ENCODE results near the gene IFTAP. TPM values are rescaled to one million over a fixed set of nuclear protein-coding genes. Genes with fewer than 3 reads are reported as not detected.
A peak's percentile ranks its signal among the peaks of the same experiment; 100 is the strongest.
"Not testable (repeated sequence)": the region's sequence is repeated elsewhere in the genome, so short reads cannot be mapped to it uniquely, and the experiment has no call there.

The IFTAP gene
- total RNA-seq, 4 donors from 2014 or later: 0.80 to 22.3 (median 15.5) TPM

- DNase-seq: no peak
- TF ChIP-seq POLR2A (IDR thresholded peaks at IDR 0.05): no peak
- TF ChIP-seq CTCF (IDR thresholded peaks at IDR 0.05): peak; percentile 16 to 81 (median 64)
- intact Hi-C loops (cut with DNase I): loop anchor here (10.0 kb wide), 1 partner anchor 108 kb away; the partner anchor contains the start of gene RAG1
- Histone ChIP-seq H3K36me3 (no peaks in the 10 kb centered on the region), H3K9me3 (no peaks in the 10 kb centered on the region), H3K4me1 (no peaks in the 10 kb centered on the region), H3K27ac (no peak overlapping the region), H3K27me3 (no peaks in the 10 kb centered on the region), H3K4me3 (no peak overlapping the region)
- 60 to 61% methylated on average over 5 of the region's 5 CpGs for WGBS, 2 donors
Observed at GRCh38 chr11:36672815-36673450, 78.6 kb downstream of the IFTAP start.

GRCh38 chr11:36679547-36679946, 85.2 kb downstream of the IFTAP start:
- H3K4me1 ChIP-seq, H3K36me3 ChIP-seq, DNase-seq, H3K27ac ChIP-seq, H3K9me3 ChIP-seq, H3K4me3 ChIP-seq, H3K27me3 ChIP-seq: not testable (repeated sequence)
- 84 to 86% methylated on average over 6 of the region's 6 CpGs for WGBS, 2 donors
- intact Hi-C loops (cut with DNase I): loop anchor here (10.0 kb wide), 1 partner anchor 115 kb away; the partner anchor contains the start of gene RAG1

- no peak for DNase-seq
- Histone ChIP-seq H3K4me1 (no peaks in the 10 kb centered on the region), H3K27me3 (peaks cover 0 to 3% (median 0%) of the 10 kb centered on the region in 4 donors), H3K4me3 (no peak overlapping the region), H3K36me3 (no peaks in the 10 kb centered on the region), H3K27ac (no peak overlapping the region), H3K9me3 (no peaks in the 10 kb centered on the region)
- TF ChIP-seq CTCF (IDR thresholded peaks at IDR 0.05) (no peak), POLR2A (IDR thresholded peaks at IDR 0.05) (no peak)
- intact Hi-C loops (cut with DNase I): no loop called here
- WGBS, 2 donors: 70 to 73% methylated on average over 1 of the region's 1 CpG
Observed at GRCh38 chr11:36683818-36684217, 89.5 kb downstream of the IFTAP start.

GRCh38 chr11:36684840-36685801, 90.8 kb downstream of the IFTAP start:
- no peaks in the 10 kb centered on the region for H3K4me1 ChIP-seq
- intact Hi-C loops (cut with DNase I): no loop called here
- H3K27me3 ChIP-seq: peaks cover 0 to 3% (median 0%) of the 10 kb centered on the region in 4 donors
- 42 to 48% methylated on average over 7 to 12 of the region's 12 CpGs for WGBS, 2 donors
- no peak overlapping the region for H3K27ac ChIP-seq
- no peaks in the 10 kb centered on the region for H3K9me3 ChIP-seq
- no peaks in the 10 kb centered on the region for H3K36me3 ChIP-seq
- no peak for DNase-seq
- TF ChIP-seq POLR2A (IDR thresholded peaks at IDR 0.05) (no peak), CTCF (IDR thresholded peaks at IDR 0.05) (no peak)
- H3K4me3 ChIP-seq: no peak overlapping the region

GRCh38 chr11:36688132-36688531, 93.8 kb downstream of the IFTAP start:
- H3K36me3 ChIP-seq: no peaks in the 10 kb centered on the region
- peaks cover 0 to 3% (median 0%) of the 10 kb centered on the region in 4 donors for H3K27me3 ChIP-seq
- no peaks in the 10 kb centered on the region for H3K9me3 ChIP-seq
- H3K4me1 ChIP-seq: no peaks in the 10 kb centered on the region
- H3K27ac ChIP-seq: no peak overlapping the region
- no peak for TF ChIP-seq CTCF (IDR thresholded peaks at IDR 0.05)
- no peak for TF ChIP-seq POLR2A (IDR thresholded peaks at IDR 0.05)
- 27 to 29% methylated on average over 2 of the region's 2 CpGs for WGBS, 2 donors
- intact Hi-C loops (cut with DNase I): no loop called here
- H3K4me3 ChIP-seq: no peak overlapping the region
- DNase-seq: no peak

All from esophagus squamous epithelium (tissue), 5 donors.